Endothelial cell of umbilical vein (primary cell): ENCODE measurements around the gene AUTS2. TPM values are rescaled to one million over a fixed set of nuclear protein-coding genes. Genes with fewer than 3 reads are reported as not detected.

Experiments used
- BruUV-seq: library from RNA; stranded (reverse); fragments of 400-500 nt; replicated peaks from 2 replicates; lab custom pipeline; 2021; lab: Mats Ljungman, UMichigan
- CTCF ChIA-PET: fragments of 300-600, 350-600 bp; sonication (Branson Sonifier 250); formaldehyde crosslinking; loops from one replicate; lab custom pipeline; 2021; ENCODE audit warnings: antibody characterized with exemption, inconsistent platforms; lab: Charles Lee
- POLR2A ChIA-PET: fragments of 300-600, 350-600 bp; sonication (Branson Sonifier 250); formaldehyde crosslinking; loops from one replicate; lab custom pipeline; 2021; ENCODE audit warnings: antibody characterized with exemption, inconsistent platforms; lab: Charles Lee
- DNase-seq: peaks from one replicate; pipeline ENCODE4 v3.0.0-alpha.2; 2011; ENCODE audit warnings: low read depth, low spot score
- FAIRE-seq: peaks from 2 replicates; lab custom pipeline; 2011; peaks lifted over from hg19 to GRCh38; lab: Jason Lieb, UNC
- H2AFZ ChIP-seq: 2 replicates; pipeline ENCODE4 v1.6.0; 2012; ENCODE audit warnings: low read depth, low read length, control low read depth, inconsistent platforms
- H3K27ac ChIP-seq: 2 replicates; pipeline ENCODE4 v1.5.1; 2011; ENCODE audit warnings: low read depth, mild to moderate bottlenecking, control low read depth, low read length, moderate library complexity; ENCODE audit not compliant: insufficient read depth
- H3K27me3 ChIP-seq, 2 experiments: 2 replicates each; pipeline versions ENCODE4 v1.6.0 to v1.6.1; 2011; ENCODE audit warnings: low read length in 2 of 2, mixed read lengths in 1 of 2; ENCODE audit not compliant: control insufficient read depth in 2 of 2, insufficient read depth in 2 of 2
- H3K36me3 ChIP-seq, 2 experiments: 2 replicates in 1 of 2; 3 replicates in 1 of 2; pipeline ENCODE4 v1.5.1; 2011; ENCODE audit warnings: low read length in 2 of 2, mild to moderate bottlenecking in 1 of 2, moderate library complexity in 1 of 2; ENCODE audit not compliant: control insufficient read depth in 2 of 2, insufficient read depth in 2 of 2; ENCODE audit errors: extremely low read depth in 1 of 2
- H3K4me1 ChIP-seq: 3 replicates; pipeline ENCODE4 v1.5.1; 2011; ENCODE audit warnings: mild to moderate bottlenecking, low read length; ENCODE audit not compliant: control insufficient read depth, insufficient read depth; ENCODE audit errors: extremely low read depth
- H3K4me2 ChIP-seq: 2 replicates; pipeline ENCODE4 v1.6.1; 2011; ENCODE audit warnings: low read length, control low read depth, mixed read lengths; ENCODE audit not compliant: insufficient read depth
- H3K4me3 ChIP-seq, 3 experiments: fragments of 200-600 bp in 1 of 3; sonication (generic), shearing (Covaris generic) in 1 of 3; replicated peaks in 1 of 3; 2 replicates each; pipeline ENCODE4 v1.5.1; 2011 to 2016; ENCODE audit warnings: control low read depth in 3 of 3, low read length in 3 of 3, mild to moderate bottlenecking in 2 of 3, inconsistent platforms in 1 of 3, low read depth in 1 of 3, moderate library complexity in 1 of 3; ENCODE audit not compliant: insufficient read depth in 1 of 3
- H3K79me2 ChIP-seq: 2 replicates; pipeline ENCODE4 v1.6.0; 2012; ENCODE audit warnings: low read length, inconsistent platforms; ENCODE audit not compliant: control insufficient read depth, insufficient read depth
- H3K9ac ChIP-seq: replicated peaks from 2 replicates; pipeline ENCODE3; 2011; ENCODE audit warnings: low read length, control low read depth; ENCODE audit not compliant: insufficient read depth; ENCODE audit errors: extremely low read depth
- H3K9me1 ChIP-seq: replicated peaks from 3 replicates; pipeline ENCODE4 v1.6.0; 2011; ENCODE audit warnings: mild to moderate bottlenecking, low read length; ENCODE audit not compliant: control insufficient read depth, insufficient read depth; ENCODE audit errors: extremely low read depth
- H3K9me3 ChIP-seq: replicated peaks from 2 replicates; pipeline ENCODE4 v1.5.1; 2012; ENCODE audit warnings: low read length, inconsistent platforms; ENCODE audit not compliant: control insufficient read depth, insufficient read depth
- H4K20me1 ChIP-seq: replicated peaks from 2 replicates; pipeline ENCODE3; 2011; ENCODE audit warnings: mild to moderate bottlenecking, low read length; ENCODE audit not compliant: control insufficient read depth, insufficient read depth; ENCODE audit errors: extremely low read depth
- CTCF ChIP-seq, 2 donors: IDR thresholded peaks; 1 replicate in 1 of 2; 2 replicates in 1 of 2; pipeline ENCODE4 v1.5.1; 2011; ENCODE audit warnings: low read length in 2 of 2, mild to moderate bottlenecking in 2 of 2, moderate library complexity in 2 of 2, control low read depth in 1 of 2, inconsistent platforms in 1 of 2, low read depth in 1 of 2; ENCODE audit not compliant: insufficient read depth in 1 of 2; ENCODE audit errors: extremely low read depth in 1 of 2
- EZH2 ChIP-seq: IDR thresholded peaks from 2 replicates; pipeline ENCODE4 v1.6.1; 2012; ENCODE audit warnings: borderline replicate concordance, low read depth, mild to moderate bottlenecking, moderate library complexity, low read length, inconsistent platforms; ENCODE audit not compliant: severe bottlenecking
- FOS ChIP-seq: IDR thresholded peaks from 2 replicates; pipeline ENCODE4 v1.6.1; 2011; ENCODE audit warnings: mild to moderate bottlenecking, low read length, moderate library complexity, borderline replicate concordance; ENCODE audit not compliant: insufficient read depth
- GATA2 ChIP-seq: IDR thresholded peaks from 2 replicates; pipeline ENCODE4 v1.7.0; 2011; ENCODE audit warnings: low read depth, mild to moderate bottlenecking, moderate library complexity, mixed read lengths, low read length; ENCODE audit not compliant: insufficient read length, insufficient read depth
- JUN ChIP-seq: IDR thresholded peaks from 2 replicates; pipeline ENCODE4 v1.6.1; 2011; ENCODE audit warnings: borderline replicate concordance, low read depth; ENCODE audit not compliant: insufficient read length, insufficient read depth
- MAX ChIP-seq: IDR thresholded peaks from 2 replicates; pipeline ENCODE4 v1.6.1; 2011; ENCODE audit not compliant: insufficient read depth, insufficient read length
- MYC ChIP-seq: IDR thresholded peaks from one replicate; pipeline ENCODE4 v1.6.1; 2011; ENCODE audit warnings: mild to moderate bottlenecking, low read depth, low read length
- POLR2A ChIP-seq: IDR thresholded peaks from 2 replicates; pipeline ENCODE4 v1.6.1; 2012; ENCODE audit warnings: low read depth, mild to moderate bottlenecking, control low read depth, low read length
- POLR2AphosphoS5 ChIP-seq: IDR thresholded peaks from 2 replicates; pipeline ENCODE4 v1.6.1; 2012; ENCODE audit warnings: low read depth, mild to moderate bottlenecking, control low read depth, low read length, moderate library complexity; ENCODE audit not compliant: insufficient read depth
- dilution Hi-C: fragments of 300-500 bp; cut with MboI; formaldehyde crosslinking; loops from one replicate; pipeline ENCODE4 v1.15.0; 2019; ENCODE audit warnings: low sequenced_read_pairs; ENCODE audit not compliant: extremely low pct_ligation_motif_present
- intact Hi-C: fragments of 100-400 bp; cut with micrococcal nuclease; formaldehyde crosslinking; loops from one replicate; pipeline ENCODE4 v1.10.0; 2022
- polyA plus RNA-seq, 4 experiments: library from polyadenylated mRNA; depleted of rRNA in 3 of 4; stranded (reverse) in 3 of 4; unstranded in 1 of 4; fragments of >200 nt; gene quantifications; 2 replicates each; pipeline versions ENCODE4 v1.2.1 to v1.2.3, GENCODE V29; 2011 to 2012; ENCODE audit warnings: missing spikeins in 1 of 4
- total RNA-seq: library from RNA; stranded (reverse); gene quantifications from 2 replicates; pipeline ENCODE4 v1.2.3, GENCODE V29; 2021

AUTS2 gene
- total and polyA plus RNA-seq, 2 donors (not counting 3 experiments of a cell fraction or from before 2014, with no cell fraction given), result 0.59 to 8.0 TPM

GRCh38 chr7:70092314-70093204 lies 494.3 kb downstream of the AUTS2 start:
- DNase-seq (no peak), FAIRE-seq (no peak)
- no peaks in the 10 kb centered on the region for H3K4me1 ChIP-seq
- POLR2A ChIA-PET, result interaction anchor here (0.6 kb wide), 1 partner anchor 21 kb away, joined by 3 read pairs; no protein-coding TSS in a partner anchor
- H3K79me2 ChIP-seq, result no peaks in the 10 kb centered on the region
- no peaks in the 10 kb centered on the region for H3K9me3 ChIP-seq
- dilution Hi-C loops (no loop called here), intact Hi-C loops (no loop called here)
- H3K4me2 ChIP-seq, result no peak overlapping the region
- no peak overlapping the region for H3K27ac ChIP-seq
- no peaks in the 10 kb centered on the region for H3K9me1 ChIP-seq
- H3K36me3 ChIP-seq, result no peaks in the 10 kb centered on the region
- no peak overlapping the region for H3K4me3 ChIP-seq
- BruUV-seq, result no TSS peak
- no peak overlapping the region for H3K9ac ChIP-seq
- CTCF ChIA-PET, result no interaction called here
- no peaks in the 10 kb centered on the region for H3K27me3 ChIP-seq
- H4K20me1 ChIP-seq, result no peaks in the 10 kb centered on the region
- TF ChIP-seq POLR2A (no peak), POLR2AphosphoS5 (no peak), GATA2 (no peak), MYC (no peak), MAX (no peak), FOS (no peak), CTCF (IDR thresholded peaks at IDR 0.05; ENCODE audit: extremely low read depth in 1 of 2, insufficient read depth in 1 of 2, low read depth in 1 of 2, low read length in 2 of 2) (no peak), JUN (no peak), EZH2 (no peak)
- no peak overlapping the region for H2AFZ ChIP-seq
